Osteocyte (in vitro differentiated cells): ENCODE results near the gene MON2. TPM values are rescaled to one million over a fixed set of nuclear protein-coding genes. Genes with fewer than 3 reads are reported as not detected.

Experiments
- DNase-seq: peaks from one replicate; pipeline ENCODE4 v3.0.0; 2021; ENCODE audit warnings: mixed read lengths; ENCODE audit not compliant: unreplicated experiment; ENCODE audit errors: extremely low spot score
- H3K27ac Mint-ChIP-seq: one replicate; pipeline ENCODE4 v1.8.0; 2021; ENCODE audit warnings: mild to moderate bottlenecking, mixed read lengths; ENCODE audit not compliant: unreplicated experiment
- H3K27me3 Mint-ChIP-seq: one replicate; pipeline ENCODE4 v1.8.0; 2021; ENCODE audit warnings: mixed read lengths; ENCODE audit not compliant: unreplicated experiment
- H3K36me3 Mint-ChIP-seq: one replicate; pipeline ENCODE4 v1.8.0; 2021; ENCODE audit warnings: mixed read lengths; ENCODE audit not compliant: unreplicated experiment
- H3K4me1 Mint-ChIP-seq: one replicate; pipeline ENCODE4 v1.8.0; 2021; ENCODE audit warnings: mixed read lengths; ENCODE audit not compliant: unreplicated experiment
- H3K4me3 Mint-ChIP-seq: one replicate; pipeline ENCODE4 v1.8.0; 2021; ENCODE audit warnings: mild to moderate bottlenecking, moderate library complexity, mixed read lengths; ENCODE audit not compliant: unreplicated experiment
- H3K9me3 Mint-ChIP-seq: one replicate; pipeline ENCODE4 v1.8.0; 2021; ENCODE audit warnings: mixed read lengths; ENCODE audit not compliant: unreplicated experiment
- CTCF ChIP-seq: fragments of 200-600 bp; sonication (generic); IDR thresholded peaks from 2 replicates; pipeline ENCODE4 v1.5.0; 2021; ENCODE audit warnings: antibody characterized with exemption, mild to moderate bottlenecking, moderate library complexity
- total RNA-seq: library from RNA; stranded (reverse); gene quantifications from 2 replicates; pipeline ENCODE4 v1.2.1, GENCODE V29; 2021

The MON2 gene
- total RNA-seq, 1 donor from 2014 or later: 53.4 TPM

GRCh38 chr12:62576503-62576902 lies 109.9 kb downstream of the MON2 start:
- no peak for DNase-seq
- H3K36me3 Mint-ChIP-seq: peaks cover 25% of the 10 kb centered on the region
- no peak overlapping the region for H3K4me3 Mint-ChIP-seq
- H3K4me1 Mint-ChIP-seq: peaks cover 3% of the 10 kb centered on the region
- no peaks in the 10 kb centered on the region for H3K9me3 Mint-ChIP-seq
- TF ChIP-seq CTCF: no peak
- H3K27ac Mint-ChIP-seq: no peak overlapping the region
- no peaks in the 10 kb centered on the region for H3K27me3 Mint-ChIP-seq

GRCh38 chr12:62578726-62579125 lies 112.1 kb downstream of the MON2 start:
- Mint-ChIP-seq H3K27me3 (no peaks in the 10 kb centered on the region), H3K4me1 (peaks cover 3% of the 10 kb centered on the region), H3K36me3 (peaks cover 22% of the 10 kb centered on the region), H3K9me3 (no peaks in the 10 kb centered on the region), H3K27ac (no peak overlapping the region), H3K4me3 (no peak overlapping the region)
- DNase-seq: no peak
- no peak for TF ChIP-seq CTCF

- no peaks in the 10 kb centered on the region for H3K27me3 Mint-ChIP-seq
- peaks cover 18% of the 10 kb centered on the region for H3K36me3 Mint-ChIP-seq
- H3K9me3 Mint-ChIP-seq: no peaks in the 10 kb centered on the region
- no peak for DNase-seq
- no peak overlapping the region for H3K27ac Mint-ChIP-seq
- peaks cover 3% of the 10 kb centered on the region for H3K4me1 Mint-ChIP-seq
- peak; percentile 76 for TF ChIP-seq CTCF
- no peak overlapping the region for H3K4me3 Mint-ChIP-seq
These were observed 114.8 kb downstream of the MON2 start for GRCh38 chr12:62581288-62582064.

GRCh38 chr12:62582065-62582366 lies 115.4 kb downstream of the MON2 start:
- no peak for DNase-seq
- no peaks in the 10 kb centered on the region for H3K9me3 Mint-ChIP-seq
- no peak overlapping the region for H3K4me3 Mint-ChIP-seq
- no peak for TF ChIP-seq CTCF
- H3K4me1 Mint-ChIP-seq: peaks cover 3% of the 10 kb centered on the region
- H3K36me3 Mint-ChIP-seq: peaks cover 20% of the 10 kb centered on the region
- no peak overlapping the region for H3K27ac Mint-ChIP-seq
- H3K27me3 Mint-ChIP-seq: no peaks in the 10 kb centered on the region

- peaks cover 23% of the 10 kb centered on the region for H3K36me3 Mint-ChIP-seq
- H3K27ac Mint-ChIP-seq: no peak overlapping the region
- no peak for TF ChIP-seq CTCF
- no peaks in the 10 kb centered on the region for H3K9me3 Mint-ChIP-seq
- no peak overlapping the region for H3K4me3 Mint-ChIP-seq
- H3K27me3 Mint-ChIP-seq: no peaks in the 10 kb centered on the region
- DNase-seq: no peak
- peaks cover 12% of the 10 kb centered on the region for H3K4me1 Mint-ChIP-seq
These were observed 118.0 kb downstream of the MON2 start for GRCh38 chr12:62584619-62585018.
